ENCODE measurements around the gene FOXR1.

FOXR1 gene

DNA sequence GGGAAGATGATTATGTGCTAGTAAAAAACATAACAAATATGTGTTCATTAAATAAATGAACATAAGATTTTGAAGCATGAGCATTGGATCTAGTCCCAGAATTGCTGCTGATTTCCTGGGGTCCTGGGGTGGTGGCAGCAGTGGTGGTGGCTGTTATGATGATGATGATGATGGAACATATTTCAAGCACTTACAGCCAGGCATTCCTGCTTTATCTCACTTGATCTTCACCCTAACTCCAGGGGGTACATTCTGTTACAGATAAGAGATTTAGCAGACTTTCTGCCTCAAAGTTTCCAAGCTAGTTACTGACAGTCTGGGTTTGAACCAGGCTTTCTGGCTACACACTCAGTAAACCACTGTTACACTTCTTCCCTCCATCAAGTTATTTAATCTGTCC, 52.2 kb downstream of the FOXR1 start:
- no peak overlapping the region for H3K4me2 ChIP-seq (ENCODE audit: insufficient read depth, low read length)
- no peak overlapping the region for H3K9ac ChIP-seq (ENCODE audit: low read depth, low read length)
- H3K36me3 ChIP-seq (ENCODE audit: insufficient read depth, low read length), result peaks cover 56% of the 10 kb centered on the region
- ATAC-seq (ENCODE audit: insufficient read depth, low read depth), result no peak
- H3K27ac ChIP-seq (ENCODE audit: low read length), result no peak overlapping the region
- no peak for DNase-seq
- H3K4me1 ChIP-seq (ENCODE audit: insufficient read depth, low read length), result peaks cover 18% of the 10 kb centered on the region
- peaks cover 8% of the 10 kb centered on the region; the same call in 1 of the 2 replicates for H4K20me1 ChIP-seq (ENCODE audit: insufficient read depth, low read length)
- TF ChIP-seq EZH2 (IDR thresholded peaks at IDR 0.05; ENCODE audit: borderline replicate concordance, low read depth, low read length, severe bottlenecking), result no peak
- TF ChIP-seq, protein P1, sequence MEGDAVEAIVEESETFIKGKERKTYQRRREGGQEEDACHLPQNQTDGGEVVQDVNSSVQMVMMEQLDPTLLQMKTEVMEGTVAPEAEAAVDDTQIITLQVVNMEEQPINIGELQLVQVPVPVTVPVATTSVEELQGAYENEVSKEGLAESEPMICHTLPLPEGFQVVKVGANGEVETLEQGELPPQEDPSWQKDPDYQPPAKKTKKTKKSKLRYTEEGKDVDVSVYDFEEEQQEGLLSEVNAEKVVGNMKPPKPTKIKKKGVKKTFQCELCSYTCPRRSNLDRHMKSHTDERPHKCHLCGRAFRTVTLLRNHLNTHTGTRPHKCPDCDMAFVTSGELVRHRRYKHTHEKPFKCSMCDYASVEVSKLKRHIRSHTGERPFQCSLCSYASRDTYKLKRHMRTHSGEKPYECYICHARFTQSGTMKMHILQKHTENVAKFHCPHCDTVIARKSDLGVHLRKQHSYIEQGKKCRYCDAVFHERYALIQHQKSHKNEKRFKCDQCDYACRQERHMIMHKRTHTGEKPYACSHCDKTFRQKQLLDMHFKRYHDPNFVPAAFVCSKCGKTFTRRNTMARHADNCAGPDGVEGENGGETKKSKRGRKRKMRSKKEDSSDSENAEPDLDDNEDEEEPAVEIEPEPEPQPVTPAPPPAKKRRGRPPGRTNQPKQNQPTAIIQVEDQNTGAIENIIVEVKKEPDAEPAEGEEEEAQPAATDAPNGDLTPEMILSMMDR (IDR thresholded peaks at IDR 0.05; ENCODE audit: borderline replicate concordance, extremely low read depth, low read length, poor library complexity, severe bottlenecking), result no peak
- peaks cover 31% of the 10 kb centered on the region for H3K79me2 ChIP-seq (ENCODE audit: insufficient read depth, low read length)
- H3K27me3 ChIP-seq (ENCODE audit: insufficient read depth, low read length, poor library complexity), result no peaks in the 10 kb centered on the region
- H2AFZ ChIP-seq (ENCODE audit: low read depth, low read length), result no peak overlapping the region
- H3K4me3 ChIP-seq (ENCODE audit: low read depth in 1 of 2, low read length in 2 of 2), result no peak overlapping the region
- no peaks in the 10 kb centered on the region for H3K9me3 ChIP-seq (ENCODE audit: insufficient read depth, low read length, severe bottlenecking)

DNA sequence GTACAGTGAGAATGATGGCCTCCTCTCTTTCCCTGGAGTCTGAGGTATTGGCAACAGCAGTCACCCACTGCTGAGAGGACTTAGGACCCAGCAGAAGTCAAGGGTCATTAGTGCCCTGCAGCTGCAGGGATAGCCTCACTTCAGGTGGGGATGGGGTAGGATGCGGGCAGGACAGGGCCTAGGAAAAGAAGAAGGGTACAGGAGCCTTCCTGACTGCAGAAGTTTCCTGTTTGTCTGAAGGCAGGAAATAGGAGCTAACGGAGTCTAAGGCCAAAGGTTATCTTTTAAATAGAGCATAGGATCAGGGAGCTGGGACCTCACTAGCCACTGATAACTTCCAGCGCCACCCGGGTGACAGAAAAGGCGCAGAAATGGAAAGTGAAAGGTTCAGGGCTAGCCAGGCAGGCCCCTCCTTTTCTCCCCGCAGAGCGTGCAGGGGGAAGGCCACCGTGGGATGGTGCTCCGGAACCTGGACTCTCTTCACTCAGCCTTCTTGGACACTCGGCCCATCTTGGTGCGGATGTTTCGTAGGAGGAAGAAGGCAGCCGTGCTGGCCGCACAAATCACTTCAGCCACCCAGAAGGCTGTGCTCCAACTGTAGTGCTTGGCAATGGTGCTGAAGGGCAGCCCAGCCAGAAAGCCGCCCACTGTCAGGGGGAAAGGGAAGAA, 53.0 kb downstream of the FOXR1 start:
- H3K4me2 ChIP-seq (ENCODE audit: insufficient read depth, low read length), result no peak overlapping the region
- peaks cover 14% of the 10 kb centered on the region for H3K4me1 ChIP-seq (ENCODE audit: insufficient read depth, low read length)
- no peak for DNase-seq
- ATAC-seq (ENCODE audit: insufficient read depth, low read depth), result no peak
- no peak for TF ChIP-seq EZH2 (IDR thresholded peaks at IDR 0.05; ENCODE audit: borderline replicate concordance, low read depth, low read length, severe bottlenecking)
- TF ChIP-seq, protein P1 (IDR thresholded peaks at IDR 0.05; ENCODE audit: borderline replicate concordance, extremely low read depth, low read length, poor library complexity, severe bottlenecking), result no peak
- peaks cover 51% of the 10 kb centered on the region for H3K36me3 ChIP-seq (ENCODE audit: insufficient read depth, low read length)
- no peak overlapping the region for H3K9ac ChIP-seq (ENCODE audit: low read depth, low read length)
- H3K9me3 ChIP-seq (ENCODE audit: insufficient read depth, low read length, severe bottlenecking), result no peaks in the 10 kb centered on the region
- H3K4me3 ChIP-seq (ENCODE audit: low read depth in 1 of 2, low read length in 2 of 2), result no peak overlapping the region
- peaks cover 23% of the 10 kb centered on the region for H3K79me2 ChIP-seq (ENCODE audit: insufficient read depth, low read length)
- no peak overlapping the region for H2AFZ ChIP-seq (ENCODE audit: low read depth, low read length)
- H3K27ac ChIP-seq (ENCODE audit: low read length), result no peak overlapping the region
- peaks cover 5% of the 10 kb centered on the region; the same call in 1 of the 2 replicates for H4K20me1 ChIP-seq (ENCODE audit: insufficient read depth, low read length)
- no peaks in the 10 kb centered on the region for H3K27me3 ChIP-seq (ENCODE audit: insufficient read depth, low read length, poor library complexity)

DNA sequence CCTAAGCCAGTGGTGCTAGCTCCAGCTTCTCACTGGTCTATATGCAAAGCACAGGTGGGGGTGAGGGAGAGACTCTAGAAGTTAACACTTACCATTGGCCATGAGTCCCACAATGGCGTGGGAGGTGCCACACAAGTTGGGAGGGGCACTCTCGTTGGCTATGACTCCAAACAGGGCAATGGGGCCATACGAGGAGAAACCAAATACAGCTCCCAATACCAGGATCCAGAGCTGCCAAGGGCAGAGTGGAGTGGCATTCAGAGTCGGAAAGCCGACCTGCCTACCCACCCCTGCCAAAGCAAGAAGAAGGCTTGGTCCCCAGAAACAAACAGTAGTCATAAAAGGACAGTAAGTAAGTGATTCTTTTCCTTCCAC, 53.5 kb downstream of the FOXR1 start:
- H3K4me2 ChIP-seq (ENCODE audit: insufficient read depth, low read length), result no peak overlapping the region
- H3K36me3 ChIP-seq (ENCODE audit: insufficient read depth, low read length), result peaks cover 47% of the 10 kb centered on the region
- no peak for TF ChIP-seq EZH2 (IDR thresholded peaks at IDR 0.05; ENCODE audit: borderline replicate concordance, low read depth, low read length, severe bottlenecking)
- TF ChIP-seq, protein P1 (IDR thresholded peaks at IDR 0.05; ENCODE audit: borderline replicate concordance, extremely low read depth, low read length, poor library complexity, severe bottlenecking), result no peak
- H3K9ac ChIP-seq (ENCODE audit: low read depth, low read length), result no peak overlapping the region
- no peak overlapping the region for H3K4me3 ChIP-seq (ENCODE audit: low read depth in 1 of 2, low read length in 2 of 2)
- ATAC-seq (ENCODE audit: insufficient read depth, low read depth) (no peak), DNase-seq (no peak)
- H3K27me3 ChIP-seq (ENCODE audit: insufficient read depth, low read length, poor library complexity), result no peaks in the 10 kb centered on the region
- peaks cover 9% of the 10 kb centered on the region for H3K4me1 ChIP-seq (ENCODE audit: insufficient read depth, low read length)
- no peak overlapping the region for H2AFZ ChIP-seq (ENCODE audit: low read depth, low read length)
- peaks cover 1% of the 10 kb centered on the region; the same call in 1 of the 2 replicates for H4K20me1 ChIP-seq (ENCODE audit: insufficient read depth, low read length)
- H3K27ac ChIP-seq (ENCODE audit: low read length), result no peak overlapping the region
- peaks cover 18% of the 10 kb centered on the region for H3K79me2 ChIP-seq (ENCODE audit: insufficient read depth, low read length)
- H3K9me3 ChIP-seq (ENCODE audit: insufficient read depth, low read length, severe bottlenecking), result no peaks in the 10 kb centered on the region
